GM23248 (cell line): ENCODE data around the gene PCDHGC3.

Experiments used
- EZH2 ChIP-seq: fragments of 200-600 bp; sonication (generic); IDR thresholded peaks from 2 replicates; pipeline ENCODE4 v1.6.1; 2018; ENCODE audit warnings: antibody characterized with exemption, mild to moderate bottlenecking; ENCODE audit not compliant: insufficient read depth, poor library complexity, severe bottlenecking
- EZH2phosphoT487 ChIP-seq: fragments of 200-600 bp; sonication (generic); IDR thresholded peaks from 2 replicates; pipeline ENCODE4 v1.6.1; 2018; ENCODE audit warnings: antibody characterized with exemption, moderate library complexity, mild to moderate bottlenecking, low read depth; ENCODE audit not compliant: insufficient read depth

DNA sequence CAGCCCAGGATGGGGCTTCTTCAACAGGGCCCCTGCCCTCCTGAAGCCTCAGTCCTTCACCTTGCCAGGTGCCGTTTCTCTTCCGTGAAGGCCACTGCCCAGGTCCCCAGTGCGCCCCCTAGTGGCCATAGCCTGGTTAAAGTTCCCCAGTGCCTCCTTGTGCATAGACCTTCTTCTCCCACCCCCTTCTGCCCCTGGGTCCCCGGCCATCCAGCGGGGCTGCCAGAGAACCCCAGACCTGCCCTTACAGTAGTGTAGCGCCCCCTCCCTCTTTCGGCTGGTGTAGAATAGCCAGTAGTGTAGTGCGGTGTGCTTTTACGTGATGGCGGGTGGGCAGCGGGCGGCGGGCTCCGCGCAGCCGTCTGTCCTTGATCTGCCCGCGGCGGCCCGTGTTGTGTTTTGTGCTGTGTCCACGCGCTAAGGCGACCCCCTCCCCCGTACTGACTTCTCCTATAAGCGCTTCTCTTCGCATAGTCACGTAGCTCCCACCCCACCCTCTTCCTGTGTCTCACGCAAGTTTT, 36.7 kb downstream of the PCDHGC3 start:
- TF ChIP-seq EZH2: no peak
- TF ChIP-seq EZH2phosphoT487: no peak
